CD4-positive, alpha-beta T cell (primary cell): ENCODE data around the gene NUB1. TPM values are rescaled to one million over a fixed set of nuclear protein-coding genes. Genes with fewer than 3 reads are reported as not detected.

Source experiments
- ATAC-seq: fragments of 200-7000 bp; cut with Tn5 transposase; one replicate; pipeline ENCODE4 v1.10.0; 2022; ENCODE audit warnings: mild to moderate bottlenecking; ENCODE audit not compliant: poor library complexity
- CTCF ChIA-PET: fragments of 350-600 bp; sonication (Branson Sonifier 250); formaldehyde crosslinking; loops from one replicate; lab custom pipeline; 2021; ENCODE audit warnings: antibody characterized with exemption, inconsistent platforms; lab: Charles Lee
- POLR2A ChIA-PET: fragments of 350-600 bp; sonication (Branson Sonifier 250); formaldehyde crosslinking; loops from one replicate; lab custom pipeline; 2021; ENCODE audit warnings: antibody characterized with exemption, inconsistent platforms; lab: Charles Lee
- DNase-seq, 14 experiments: peaks; one replicate each; pipeline ENCODE4 v3.0.0-alpha.2; 2013 to 2020; ENCODE audit warnings: mixed read lengths in 2 of 14
- H3K27ac ChIP-seq, 2 donors: one replicate each; pipeline versions ENCODE4 v1.5.1 to v1.7.0; 2013; ENCODE audit warnings: low read length in 2 of 2, low read depth in 1 of 2, mild to moderate bottlenecking in 1 of 2
- H3K27me3 ChIP-seq, 2 experiments: 1 replicate in 1 of 2; 2 replicates in 1 of 2; pipeline versions ENCODE4 v1.6.1 to v1.7.0; 2013; ENCODE audit warnings: low read length in 2 of 2, control low read depth in 1 of 2, mild to moderate bottlenecking in 1 of 2, moderate library complexity in 1 of 2; ENCODE audit not compliant: insufficient read depth in 2 of 2, control insufficient read depth in 1 of 2
- H3K36me3 ChIP-seq: one replicate; pipeline ENCODE4 v1.6.1; 2013; ENCODE audit warnings: low read length, control low read depth; ENCODE audit not compliant: insufficient read depth
- H3K4me1 ChIP-seq: one replicate; pipeline ENCODE4 v1.6.1; 2013; ENCODE audit warnings: low read length, control low read depth; ENCODE audit not compliant: insufficient read depth
- H3K4me3 ChIP-seq: one replicate; pipeline ENCODE4 v1.5.1; 2013; ENCODE audit warnings: mild to moderate bottlenecking, low read length, moderate library complexity
- H3K9me3 ChIP-seq, 2 experiments: 1 replicate in 1 of 2; 2 replicates in 1 of 2; pipeline versions ENCODE4 v1.6.1 to v1.7.0; 2013; ENCODE audit warnings: low read length in 2 of 2, mild to moderate bottlenecking in 2 of 2, control low read depth in 1 of 2, moderate library complexity in 1 of 2; ENCODE audit not compliant: control insufficient read depth in 1 of 2, insufficient read depth in 1 of 2
- H3K27ac Mint-ChIP-seq: one replicate; pipeline ENCODE4 v1.8.0; 2020; ENCODE audit warnings: mixed read lengths
- H3K27me3 Mint-ChIP-seq: one replicate; pipeline ENCODE4 v1.8.0; 2021; ENCODE audit warnings: mixed read lengths
- H3K36me3 Mint-ChIP-seq: one replicate; pipeline ENCODE4 v1.8.0; 2021; ENCODE audit warnings: low read depth, mixed read lengths
- H3K4me1 Mint-ChIP-seq: one replicate; pipeline ENCODE4 v1.8.0; 2021; ENCODE audit warnings: low read depth, mixed read lengths
- H3K4me3 Mint-ChIP-seq: one replicate; pipeline ENCODE4 v1.8.0; 2020; ENCODE audit warnings: mild to moderate bottlenecking, mixed read lengths
- H3K9me3 Mint-ChIP-seq: one replicate; pipeline ENCODE4 v1.8.0; 2020; ENCODE audit warnings: mixed read lengths
- CTCF ChIP-seq: fragments of 200-600 bp; IDR thresholded peaks from one replicate; pipeline ENCODE4 v1.8.0; 2022; ENCODE audit warnings: antibody characterized with exemption, mild to moderate bottlenecking
- intact Hi-C, 2 experiments: fragments of 100-400 bp; cut with DNase I in 1 of 2; cut with micrococcal nuclease in 1 of 2; formaldehyde crosslinking; loops; one replicate each; pipeline versions ENCODE4 v1.15.1 to v1.9.0; 2023 to 2025; cut with DNase I, micrococcal nuclease
- total RNA-seq, 174 experiments: library from RNA in 2 of 174; stranded (reverse) in 2 of 174; gene quantifications; one replicate each; pipeline ENCODE4 v1.2.3 and lab custom pipeline; 2021 to 2026

NUB1 gene
- total RNA-seq, 2 experiments from 2014 or later, result 86.0 to 90.4 TPM

DNA sequence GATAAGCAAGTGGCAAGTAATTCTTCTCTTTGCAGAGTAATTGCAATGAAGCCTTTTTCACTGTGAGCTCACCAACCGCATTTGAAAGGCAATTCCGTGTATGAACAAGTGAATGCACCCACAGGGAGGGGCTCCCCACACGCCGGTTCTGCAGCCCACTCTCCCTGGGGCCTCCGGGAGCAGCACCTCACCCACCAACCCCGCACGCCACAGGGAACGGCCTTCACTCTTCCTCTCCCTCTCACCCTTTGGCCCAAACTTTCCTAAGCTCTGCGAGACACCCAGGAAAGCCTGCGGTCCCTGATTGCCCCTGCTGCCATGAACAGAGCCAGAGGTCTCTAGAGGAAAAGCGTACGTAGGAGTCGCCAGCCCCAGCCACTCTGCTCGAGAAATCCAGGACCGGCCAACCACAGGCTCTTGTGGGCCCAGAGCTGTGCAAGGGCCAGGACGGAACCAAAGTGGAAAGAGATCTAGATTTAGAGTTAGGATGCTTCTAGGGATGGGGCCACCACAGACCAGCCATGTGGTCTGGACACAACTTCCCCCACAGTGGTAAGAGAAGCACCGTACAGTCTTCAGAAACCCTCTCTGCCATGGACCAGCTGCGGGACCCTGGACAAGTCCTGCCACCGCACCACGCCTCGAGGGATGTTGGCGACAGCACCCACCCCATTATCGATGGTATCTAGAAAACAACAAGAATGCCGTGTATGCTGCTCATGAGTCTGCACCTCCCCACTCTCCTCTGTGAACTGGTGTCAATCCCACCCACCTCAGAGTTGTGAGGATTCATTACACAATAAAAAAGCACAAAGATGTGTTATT, 64.7 kb downstream of the NUB1 start:
- no peaks in the 10 kb centered on the region for H3K9me3 Mint-ChIP-seq
- Histone ChIP-seq H3K4me1 (peaks cover 54% of the 10 kb centered on the region), H3K27ac (no peak overlapping the region), H3K4me3 (no peak overlapping the region), H3K36me3 (no peaks in the 10 kb centered on the region), H3K9me3 (peaks cover 0 to 15% of the 10 kb centered on the region in 2 experiments), H3K27me3 (peaks cover 18 to 19% of the 10 kb centered on the region in 2 experiments)
- peaks cover 20% of the 10 kb centered on the region for H3K27me3 Mint-ChIP-seq
- no peak for TF ChIP-seq CTCF
- H3K4me3 Mint-ChIP-seq, result no peak overlapping the region
- DNase-seq (no peak), ATAC-seq (no peak)
- ChIA-PET CTCF (interaction anchor here (0.8 kb wide), 1 partner anchor 43 kb away, joined by 3 read pairs; no protein-coding TSS in a partner anchor), POLR2A (no interaction called here)
- intact Hi-C loops, result loop anchor here in 1 of 2 experiments (2.0 to 5.0 kb wide), 2 partner anchors 17 to 39 kb away; no protein-coding TSS in a partner anchor
- H3K27ac Mint-ChIP-seq, result peak overlapping the region; percentile 51
- H3K36me3 Mint-ChIP-seq, result peaks cover 4% of the 10 kb centered on the region
- H3K4me1 Mint-ChIP-seq, result peaks cover 16% of the 10 kb centered on the region

GRCh38 chr7:151406886-151407583, 65.4 kb downstream of the NUB1 start:
- intact Hi-C loops, result loop anchor here in 1 of 2 experiments (2.0 to 5.0 kb wide), 2 partner anchors 16 to 40 kb away; no protein-coding TSS in a partner anchor
- DNase-seq (no peak), ATAC-seq (no peak)
- no peak overlapping the region for H3K4me3 Mint-ChIP-seq
- peaks cover 0 to 23% of the 10 kb centered on the region in 2 experiments for H3K9me3 ChIP-seq
- H3K27me3 ChIP-seq, result peaks cover 22 to 23% of the 10 kb centered on the region in 2 experiments
- POLR2A ChIA-PET, result no interaction called here
- no peaks in the 10 kb centered on the region for H3K36me3 ChIP-seq
- peaks cover 61% of the 10 kb centered on the region for H3K4me1 ChIP-seq
- H3K27me3 Mint-ChIP-seq, result peaks cover 28% of the 10 kb centered on the region
- H3K36me3 Mint-ChIP-seq, result peaks cover 4% of the 10 kb centered on the region
- CTCF ChIA-PET, result no interaction called here
- TF ChIP-seq CTCF, result no peak
- no peaks in the 10 kb centered on the region for H3K9me3 Mint-ChIP-seq
- no peak overlapping the region for H3K27ac ChIP-seq
- H3K4me3 ChIP-seq, result no peak overlapping the region
- peak overlapping the region; percentile 51 for H3K27ac Mint-ChIP-seq
- peaks cover 18% of the 10 kb centered on the region for H3K4me1 Mint-ChIP-seq

DNA sequence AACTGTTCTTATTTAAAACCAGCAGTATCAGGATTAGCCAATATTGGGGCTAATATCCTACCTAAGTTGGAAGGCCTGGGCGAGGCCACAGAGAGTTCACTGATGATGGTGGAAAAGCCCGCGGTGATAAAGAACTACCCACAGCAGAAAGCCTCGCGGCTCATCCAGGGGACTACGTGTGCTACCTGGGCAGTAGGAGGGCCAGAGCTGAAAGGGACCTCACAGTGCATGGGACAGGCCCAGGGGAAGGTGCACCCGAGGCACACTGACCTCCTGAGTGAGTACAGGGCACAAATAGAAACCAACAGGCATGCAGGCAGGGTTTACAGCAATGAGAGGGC, 66.9 kb downstream of the NUB1 start:
- Mint-ChIP-seq H3K4me3 (peak overlapping the region; percentile 80), H3K27me3 (peaks cover 33% of the 10 kb centered on the region), H3K27ac (peak overlapping the region; percentile 79), H3K36me3 (peaks cover 4% of the 10 kb centered on the region), H3K4me1 (peaks cover 23% of the 10 kb centered on the region), H3K9me3 (no peaks in the 10 kb centered on the region)
- ChIA-PET POLR2A (no interaction called here), CTCF (no interaction called here)
- ATAC-seq (no peak), DNase-seq (no peak)
- peak overlapping the region; percentile 65 for H3K4me3 ChIP-seq
- peaks cover 0 to 29% of the 10 kb centered on the region in 2 experiments for H3K9me3 ChIP-seq
- no peaks in the 10 kb centered on the region for H3K36me3 ChIP-seq
- peak overlapping the region; percentile 53 to 93 for H3K27ac ChIP-seq
- peaks cover 22 to 23% of the 10 kb centered on the region in 2 experiments for H3K27me3 ChIP-seq
- peaks cover 65% of the 10 kb centered on the region for H3K4me1 ChIP-seq
- no peak for TF ChIP-seq CTCF
- intact Hi-C loops, result loop anchor here (1.0 to 5.0 kb wide), 5 partner anchors 28 to 41 kb away; no protein-coding TSS in a partner anchor
